Muscle of arm (tissue), 12 donors: ENCODE measurements around the gene ASF1B. TPM values are rescaled to one million over a fixed set of nuclear protein-coding genes. Genes with fewer than 3 reads are reported as not detected.

ENCODE experiments used
- DNase-seq: peaks from one replicate; pipeline ENCODE4 v3.0.0-alpha.2; 2013
- polyA plus RNA-seq, 12 donors: library from polyadenylated mRNA; unstranded; fragments of 120-200 nt; gene quantifications; one replicate each; pipeline ENCODE4 v1.2.1, GENCODE V29; 2013; ENCODE audit not compliant: insufficient read length in 12 of 12

Gene ASF1B
- polyA plus RNA-seq, 12 donors: 6.6 to 22.8 (median 9.8) TPM; not detected in 1

- no peak for DNase-seq
These were observed 47.1 kb downstream of the ASF1B start for GRCh38 chr19:14089412-14089661.

- no peak for DNase-seq
These were observed 47.6 kb downstream of the ASF1B start for GRCh38 chr19:14088634-14089411.

DNA sequence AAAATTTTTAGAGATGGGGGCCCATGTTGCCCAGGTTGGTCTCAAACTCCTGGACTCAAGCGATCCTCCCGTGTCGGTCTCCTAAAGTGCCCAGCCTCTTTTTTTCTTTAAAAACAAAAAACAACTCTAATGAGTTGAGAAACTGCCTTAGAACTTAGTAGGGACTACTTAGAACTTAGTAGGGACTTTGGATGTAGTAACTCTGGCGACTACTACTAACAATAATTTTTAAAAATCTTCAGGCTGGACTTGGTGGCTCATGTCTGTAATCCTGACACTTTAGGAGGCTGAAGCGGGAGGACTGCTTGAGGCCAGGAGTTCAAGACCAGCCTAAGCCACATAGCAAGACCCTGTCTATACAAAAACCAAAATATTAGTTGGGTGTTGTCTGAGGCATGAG, 50.3 kb downstream of the ASF1B start:
- no peak for DNase-seq

DNA sequence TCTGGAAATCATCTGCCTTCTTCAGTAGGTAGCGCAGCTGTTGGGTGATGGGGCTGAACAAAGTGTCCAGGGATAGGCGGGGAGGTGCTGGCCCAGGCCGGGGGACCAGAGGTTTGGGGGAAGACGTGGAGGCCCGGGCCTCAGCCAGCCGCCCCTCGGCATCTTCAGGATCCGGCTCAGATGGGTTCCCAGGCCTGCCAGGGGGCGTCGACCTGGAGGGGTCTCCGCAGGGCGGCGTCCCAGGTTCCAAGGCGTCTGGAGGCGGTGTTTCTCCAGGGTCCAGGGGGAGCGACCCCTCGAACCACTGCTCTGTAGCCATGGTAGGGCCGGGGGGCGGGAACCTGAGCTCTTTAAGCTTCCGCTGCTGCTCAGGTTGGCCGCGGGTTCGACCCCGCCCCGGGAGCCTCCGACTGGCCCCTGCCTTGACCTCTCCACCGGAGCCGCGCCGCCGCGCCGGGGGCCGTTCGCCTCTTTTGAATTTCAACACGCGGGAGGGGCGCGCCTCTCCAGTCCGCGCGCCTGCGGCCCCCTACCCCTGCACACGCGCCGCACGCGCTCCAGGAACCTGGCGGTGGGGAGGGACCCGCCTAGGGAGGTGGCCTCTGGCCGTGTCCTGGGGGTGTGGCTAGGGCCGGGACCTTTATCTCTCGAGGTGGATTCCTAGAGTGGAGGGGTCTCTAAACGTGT, 50.9 kb downstream of the ASF1B start, which contains the start of gene C19orf67:
TSS of gene C19orf67 (minus strand) at position 475 of the 687 bp plus-strand sequence. CDS start at position 319, 156 bp downstream.
- no peak for DNase-seq

DNA sequence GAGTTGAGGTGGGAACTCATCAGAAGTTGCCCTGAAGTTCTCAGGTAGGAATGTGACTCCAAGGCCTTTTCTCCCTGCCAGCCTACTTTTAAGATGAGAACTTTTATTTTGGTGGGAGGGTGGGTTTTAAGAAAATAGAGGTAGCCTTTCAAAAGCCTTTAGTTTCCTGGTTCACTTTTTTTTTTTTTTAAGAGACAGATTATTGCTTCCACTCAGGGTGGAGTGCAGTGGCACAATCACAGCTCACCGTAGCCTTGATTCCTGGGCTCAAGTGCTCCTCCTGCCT, 53.8 kb downstream of the ASF1B start:
- no peak for DNase-seq

GRCh38 chr19:14081797-14082674, 54.4 kb downstream of the ASF1B start:
- DNase-seq: no peak

DNA sequence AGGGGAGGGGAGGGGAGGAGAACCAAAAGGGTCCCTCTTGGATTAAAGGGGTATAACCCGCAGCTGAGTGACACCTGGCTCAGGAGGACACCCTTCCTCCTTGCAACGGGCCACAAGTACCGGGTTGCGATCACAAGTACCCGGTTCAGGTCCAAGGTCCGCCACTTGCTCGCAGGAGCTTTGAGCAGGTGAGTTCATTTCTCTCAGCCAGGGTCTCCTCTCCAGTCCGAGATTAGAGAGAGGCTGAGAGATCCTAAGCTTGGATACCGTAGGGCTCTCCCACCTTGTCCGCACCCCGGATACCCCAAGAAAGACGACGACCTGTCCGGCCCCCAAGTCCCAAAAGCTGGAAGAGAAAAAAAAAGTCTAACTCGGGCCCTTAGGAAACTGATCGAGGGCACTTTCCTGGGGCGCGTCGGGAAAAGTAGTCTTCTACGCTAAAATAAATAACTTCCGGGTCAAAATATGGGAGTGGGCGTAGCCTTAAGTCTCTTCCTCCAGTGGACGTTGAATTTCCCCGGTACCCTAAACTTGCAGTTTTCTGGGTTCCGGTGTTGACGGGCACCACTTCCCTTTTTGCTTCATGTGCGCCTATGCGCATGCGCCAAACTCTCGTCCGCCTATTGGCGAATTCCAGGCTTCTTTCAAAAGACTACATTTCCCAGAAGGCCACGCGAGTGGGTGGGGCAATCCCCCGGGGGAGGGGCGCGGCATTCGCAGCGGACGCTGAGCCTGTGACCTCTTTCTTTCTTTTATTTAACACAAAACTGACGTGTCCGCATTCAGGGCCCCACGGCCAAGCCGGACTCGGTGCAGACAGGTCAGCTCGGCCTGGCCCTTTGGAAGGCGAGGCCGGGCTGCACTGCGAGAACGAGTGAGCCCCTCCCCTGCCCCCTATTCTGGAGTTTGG, 55.2 kb downstream of the ASF1B start:
- peak; percentile 100 for DNase-seq

DNA sequence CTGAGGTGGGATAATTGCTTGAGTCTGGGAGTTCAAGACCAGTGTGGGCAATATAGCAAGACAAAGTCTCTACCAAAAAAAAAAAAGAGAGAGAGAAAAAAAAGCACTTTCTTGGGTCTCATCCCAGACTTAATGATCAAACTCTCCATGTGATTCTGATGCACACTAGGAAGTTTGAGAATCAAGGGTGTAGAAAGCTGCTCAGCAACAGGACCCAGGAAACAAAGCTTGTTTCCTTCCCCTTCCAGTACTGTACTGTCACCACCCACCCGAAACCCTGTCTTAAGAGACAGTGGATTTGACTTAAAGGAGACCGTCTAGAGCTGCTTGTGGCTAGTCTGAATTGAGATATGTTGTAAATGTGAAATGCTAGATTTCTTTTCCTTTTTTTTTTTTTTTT, 58.0 kb downstream of the ASF1B start:
- no peak for DNase-seq

DNA sequence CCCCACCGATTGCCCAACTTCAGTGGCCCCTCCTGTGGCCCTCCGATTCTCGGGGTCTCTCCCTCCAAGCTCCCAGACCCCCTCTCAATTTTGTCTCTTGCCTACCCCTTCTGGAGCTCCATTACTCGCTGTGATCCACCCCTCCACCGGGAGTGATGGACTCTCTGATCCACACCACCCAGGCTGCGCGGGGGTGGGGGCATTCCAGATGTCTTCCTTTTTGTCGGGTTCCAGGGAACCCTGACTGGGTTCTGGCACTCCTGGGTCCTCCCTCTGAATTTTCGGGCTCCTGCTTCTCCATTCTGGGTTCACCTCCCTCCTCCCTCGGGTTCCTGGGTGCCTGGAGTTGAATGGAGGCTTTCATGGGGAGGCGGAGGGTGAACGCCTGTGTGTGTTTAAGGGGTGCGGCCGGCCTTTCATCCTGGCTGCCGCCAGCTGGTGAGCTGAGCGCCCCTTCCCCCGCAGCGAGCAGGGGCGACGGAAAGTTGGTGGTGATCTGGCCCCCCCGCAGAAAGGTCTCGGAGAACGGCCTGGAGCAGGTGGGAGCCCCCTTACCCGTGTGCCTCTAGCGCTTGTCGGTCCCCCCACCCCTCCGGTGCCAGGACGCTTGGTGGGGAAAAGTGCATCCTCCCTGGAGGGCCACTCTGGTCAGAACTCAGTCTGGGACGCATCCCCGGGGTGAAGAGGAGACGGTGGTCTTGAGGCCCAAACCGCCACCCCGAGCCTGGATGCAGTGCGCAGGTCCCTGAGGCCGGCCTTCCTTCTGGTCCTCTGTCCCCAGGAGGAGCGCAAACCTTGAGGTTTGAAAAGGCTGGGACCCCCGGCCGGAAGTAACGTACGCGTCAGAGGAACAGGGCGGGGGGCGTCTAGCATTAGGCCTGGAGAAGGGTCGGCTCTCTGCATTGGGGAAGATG, 62.2 kb downstream of the ASF1B start:
- DNase-seq: no peak

GRCh38 chr19:14073261-14073924, 63.0 kb downstream of the ASF1B start:
- DNase-seq: peak; percentile 75

DNA sequence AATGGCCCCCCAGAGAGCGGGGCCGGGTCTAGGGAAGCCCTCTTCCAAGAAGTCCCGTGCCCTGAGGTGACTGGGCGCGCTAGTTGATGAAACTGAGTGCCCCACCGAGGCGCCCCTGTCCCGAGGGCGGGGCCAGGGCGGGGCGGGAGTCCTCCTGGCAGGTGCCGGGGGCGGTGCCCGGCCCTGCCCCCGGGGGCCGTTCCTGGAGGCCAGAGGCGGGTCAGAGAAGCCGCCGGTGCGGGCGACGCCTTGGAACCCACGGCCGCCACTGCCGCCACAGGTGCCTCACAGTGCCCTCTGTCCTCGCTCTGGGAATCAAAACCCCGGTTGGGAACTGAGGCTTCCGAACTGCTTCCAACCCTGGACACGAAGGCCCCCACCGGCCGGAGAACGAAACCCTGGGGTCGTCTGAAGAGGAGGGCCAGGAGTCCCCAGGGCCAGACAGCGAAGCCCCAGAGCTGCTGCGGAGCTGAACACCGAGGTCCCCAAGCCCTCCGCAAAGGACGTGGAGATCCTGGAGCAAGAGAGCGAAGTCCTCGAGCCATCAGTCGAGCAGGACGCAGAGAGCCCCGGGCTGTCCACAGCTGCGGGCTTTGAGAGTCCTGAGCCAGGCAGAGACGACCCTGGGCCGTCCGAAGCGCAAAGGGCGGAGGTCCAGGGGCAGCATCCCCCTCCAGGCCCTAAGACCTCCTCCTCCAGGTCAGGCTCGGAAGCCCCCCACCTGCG, 63.7 kb downstream of the ASF1B start, which contains the start of gene MISP3:
TSS of gene MISP3 (plus strand) at position 252 of the 726 bp plus-strand sequence. CDS start 524 bp downstream, outside the sequence.
- no peak for DNase-seq

DNA sequence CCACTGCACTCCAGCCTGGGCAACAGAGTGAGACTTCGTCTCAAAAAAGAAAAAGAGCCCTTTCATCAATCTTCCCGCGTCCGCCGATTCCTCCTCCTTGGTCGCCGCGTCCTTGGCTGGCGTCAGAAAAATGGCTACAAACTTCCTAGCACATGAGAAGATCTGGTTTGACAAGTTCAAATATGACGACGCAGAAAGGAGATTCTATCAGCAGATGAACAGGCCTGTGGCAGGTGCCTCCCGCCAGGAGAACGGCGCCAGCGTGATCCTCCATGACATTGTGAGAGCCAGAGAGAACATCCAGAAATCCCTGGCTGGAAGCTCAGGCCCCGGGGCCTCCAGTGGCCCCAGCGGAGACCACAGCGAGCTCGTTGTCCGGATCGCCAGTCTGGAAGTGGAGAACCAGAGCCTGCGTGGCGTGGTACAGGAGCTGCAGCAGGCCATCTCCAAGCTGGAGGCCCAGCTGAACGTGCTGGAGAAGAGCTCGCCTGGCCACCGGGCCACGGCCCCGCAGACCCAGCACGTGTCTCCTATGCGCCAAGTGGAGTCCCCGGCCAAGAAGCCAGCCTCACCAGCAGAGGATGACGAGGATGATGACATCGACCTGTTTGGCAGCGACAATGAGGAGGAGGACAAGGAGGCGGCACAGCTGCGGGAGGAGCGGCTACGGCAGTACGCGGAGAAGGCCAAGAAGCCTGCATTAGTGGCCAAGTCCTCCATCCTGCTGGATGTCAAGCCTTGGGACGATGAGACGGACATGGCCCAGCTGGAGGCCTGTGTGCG, 65.9 kb downstream of the ASF1B start:
- no peak for DNase-seq

Other genes with a start within 250 kb of the ASF1B start
- 10 to 100 TPM in 1 of 12 donors, 1 to 10 TPM in 10, not detected in 1; 2.1 to 24.7 (median 3.7) TPM for gene BRME1, start 230.5 kb downstream of the ASF1B start, polyA plus RNA-seq
- 10 to 100 TPM in 9 of 12 donors, 1 to 10 TPM in 2, not detected in 1; 7.6 to 28.3 (median 12.1) TPM for gene CC2D1A, start 230.4 kb downstream of the ASF1B start, polyA plus RNA-seq
- gene PODNL1, start 198.2 kb downstream of the ASF1B start, polyA plus RNA-seq: 1 to 10 TPM in 3 of 12 donors, under 1 TPM in 7, not detected in 2; 0.27 to 1.4 (median 0.67) TPM
- 10 to 100 TPM in 11 of 12 donors, not detected in 1; 13.7 to 25.4 (median 17.0) TPM for gene DCAF15, start 184.1 kb downstream of the ASF1B start, polyA plus RNA-seq
- gene RFX1, start 130.3 kb downstream of the ASF1B start, polyA plus RNA-seq: 10 to 100 TPM in 2 of 12 donors, 1 to 10 TPM in 9, not detected in 1; 3.7 to 11.1 (median 5.2) TPM
- gene RLN3, start 108.4 kb downstream of the ASF1B start, polyA plus RNA-seq: not detected
- 1 to 10 TPM in 11 of 12 donors, not detected in 1; 2.0 to 8.2 (median 2.8) TPM for gene IL27RA, start 104.8 kb downstream of the ASF1B start, polyA plus RNA-seq
- 1 to 10 TPM in 2 of 12 donors, under 1 TPM in 8, not detected in 2; 0.35 to 2.5 (median 0.71) TPM for gene PALM3, start 74.5 kb downstream of the ASF1B start, polyA plus RNA-seq
- gene MISP3, start 63.8 kb downstream of the ASF1B start, polyA plus RNA-seq: 1 to 10 TPM in 2 of 12 donors, under 1 TPM in 9, not detected in 1; 0.29 to 6.6 (median 0.58) TPM
- gene C19orf67, start 50.8 kb downstream of the ASF1B start, polyA plus RNA-seq: under 1 TPM in 1 of 12 donors, not detected in 11; 0.13 TPM
- gene SAMD1, start 45.8 kb downstream of the ASF1B start, polyA plus RNA-seq: 10 to 100 TPM in 11 of 12 donors, not detected in 1; 24.7 to 61.1 (median 39.3) TPM
- gene PRKACA, start 18.8 kb downstream of the ASF1B start, polyA plus RNA-seq: 100 to 1,000 TPM; 192 to 648 (median 407) TPM
- gene ADGRL1, start 69.6 kb upstream of the ASF1B start, polyA plus RNA-seq: 10 to 100 TPM; 13.5 to 70.1 (median 16.0) TPM
- 10 to 100 TPM in 11 of 12 donors, not detected in 1; 36.8 to 69.5 (median 50.5) TPM for gene ADGRE5, start 244.9 kb upstream of the ASF1B start, polyA plus RNA-seq